Fibroblast of villous mesenchyme (primary cell): ENCODE measurements around the gene OR5A1. TPM values are rescaled to one million over a fixed set of nuclear protein-coding genes. Genes with fewer than 3 reads are reported as not detected.

Experiments used
- DNase-seq: peaks from one replicate; pipeline ENCODE4 v3.0.0-alpha.2; 2010; ENCODE audit warnings: low read depth
- H3K4me3 ChIP-seq: 2 replicates; pipeline ENCODE4 v1.5.1; 2011; ENCODE audit warnings: low read depth, mild to moderate bottlenecking, low read length
- CTCF ChIP-seq: IDR thresholded peaks from 2 replicates; pipeline ENCODE4 v1.5.1; 2012; ENCODE audit warnings: low read depth, mild to moderate bottlenecking, low read length; ENCODE audit not compliant: insufficient read depth
- total RNA-seq: library from RNA; depleted of rRNA; stranded (reverse); fragments of >200 nt; gene quantifications from 2 replicates; pipeline ENCODE4 v1.2.3, GENCODE V29; 2012

OR5A1 gene
- total RNA-seq, 1 donor: not detected

DNA sequence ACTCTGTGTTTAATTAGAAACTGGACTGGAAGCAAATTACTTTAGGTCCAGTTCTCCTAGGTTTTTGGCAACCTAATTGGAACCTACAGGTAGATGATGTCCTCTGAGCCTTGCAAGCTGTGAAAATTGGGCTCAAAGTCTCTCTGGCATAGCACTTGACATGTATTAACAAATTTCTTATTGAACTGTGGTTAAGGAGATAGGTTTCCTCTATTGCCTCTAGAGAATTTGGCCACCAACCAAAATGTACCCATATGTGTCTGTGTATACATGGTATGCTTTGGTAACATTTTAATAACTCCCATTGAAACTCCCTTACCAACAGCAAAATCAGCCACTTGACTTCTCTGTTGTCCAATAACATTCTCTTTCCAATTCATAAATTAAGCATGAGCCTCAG is 36.7 kb downstream of the OR5A1 start, which contains the start of gene OR4D10:
OR4D10 (plus strand) TSS at position 301 of the 400 bp plus-strand sequence. CDS start 4,115 bp downstream, outside the sequence.
- DNase-seq: no peak
- H3K4me3 ChIP-seq: no peak within 1 kb of the TSS
- no peak for TF ChIP-seq CTCF

DNA sequence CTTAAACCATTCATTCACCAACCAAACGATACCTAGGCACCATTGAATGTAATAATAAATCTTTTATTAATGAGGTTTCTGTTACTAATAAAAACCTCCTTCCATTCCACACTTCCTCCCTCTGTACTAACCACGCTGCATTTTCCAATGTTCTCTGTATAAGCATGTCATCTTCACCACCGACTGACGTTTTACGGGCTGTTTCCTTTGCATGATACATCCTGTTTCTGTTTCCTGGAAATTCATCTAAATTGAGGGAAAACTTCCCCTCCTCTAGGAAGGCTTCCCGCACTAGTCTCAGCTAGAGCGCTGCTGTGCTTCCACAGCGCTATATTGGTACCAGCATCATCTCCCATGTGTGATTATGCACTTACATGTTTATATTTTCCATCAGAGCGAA is 38.9 kb downstream of the OR5A1 start:
- H3K4me3 ChIP-seq: no peak overlapping the region
- no peak for DNase-seq
- TF ChIP-seq CTCF: no peak

DNA sequence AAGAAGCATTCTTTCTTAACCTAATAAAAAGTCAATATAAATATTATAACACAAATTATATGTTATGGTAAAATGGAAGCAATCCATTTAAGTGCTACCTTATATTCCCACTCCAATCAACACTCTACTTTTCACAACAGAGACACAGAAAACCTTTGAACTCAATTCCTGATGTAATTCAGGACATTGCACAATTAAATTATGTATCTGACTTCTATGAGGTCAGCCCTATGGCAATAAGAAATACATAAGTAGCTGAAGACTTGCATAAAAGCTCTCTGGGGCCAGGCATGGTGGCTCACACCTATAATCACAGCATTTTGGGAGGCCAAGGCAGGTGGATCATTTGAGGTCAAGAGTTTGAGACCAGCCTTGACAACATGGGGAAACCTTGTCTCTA is 43.6 kb downstream of the OR5A1 start:
- no peak overlapping the region for H3K4me3 ChIP-seq
- TF ChIP-seq CTCF: no peak
- no peak for DNase-seq

DNA sequence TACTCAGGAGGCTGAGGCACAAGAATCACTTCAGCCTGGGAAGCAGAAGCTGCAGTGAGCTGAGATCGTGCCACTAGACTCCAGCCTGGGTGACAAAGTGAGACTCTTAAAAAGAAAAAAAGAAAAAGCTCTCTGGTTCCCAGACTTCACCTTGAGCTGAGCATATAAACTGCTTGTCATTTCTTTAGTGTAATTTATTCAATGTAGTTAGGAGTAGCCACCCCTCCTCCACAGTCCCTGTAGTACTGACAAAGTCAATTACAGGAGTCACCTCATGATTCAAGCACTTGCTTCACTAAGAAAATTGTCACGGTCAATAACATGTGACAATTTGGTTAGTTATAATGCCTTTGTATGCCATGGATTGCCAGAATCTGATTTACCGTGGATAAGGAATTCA is 44.1 kb downstream of the OR5A1 start:
- DNase-seq: no peak
- TF ChIP-seq CTCF: no peak
- H3K4me3 ChIP-seq: no peak overlapping the region

Other genes with a start within 250 kb of the OR5A1 start
- not detected in 2 replicates for gene MPEG1, start 223.5 kb upstream of the OR5A1 start, total RNA-seq
- under 0.01 TPM in 1 of 2 replicates, not detected in the other for gene OR5AN1, start 77.6 kb upstream of the OR5A1 start, total RNA-seq
- gene OR5A2, start 10.1 kb upstream of the OR5A1 start, total RNA-seq: not detected in 2 replicates
- not detected in 2 replicates for gene OR4D6, start 20.5 kb downstream of the OR5A1 start, total RNA-seq
- under 0.01 TPM in 1 of 2 replicates, not detected in the other for gene OR4D10, start 36.8 kb downstream of the OR5A1 start, total RNA-seq
- gene OR4D11, start 67.1 kb downstream of the OR5A1 start, total RNA-seq: not detected in 2 replicates
- under 0.01 TPM in 1 of 2 replicates, not detected in the other for gene OR4D9, start 75.1 kb downstream of the OR5A1 start, total RNA-seq
- 34.8 and 44.0 TPM in 2 replicates for gene OSBP, start 179.3 kb downstream of the OR5A1 start, total RNA-seq
- gene PATL1, start 232.6 kb downstream of the OR5A1 start, total RNA-seq: 15.5 and 17.1 TPM in 2 replicates